GM12878 (cell line): ENCODE data around the gene PPP4C. TPM values are rescaled to one million over a fixed set of nuclear protein-coding genes. Genes with fewer than 3 reads are reported as not detected.

Experiments
- ATAC-seq: fragments of 200-7000 bp; cut with Tn5 transposase; 3 replicates; pipeline ENCODE4 v1.9.1; 2020; ENCODE audit warnings: mild to moderate bottlenecking, moderate library complexity
- BruUV-seq: library from RNA; stranded (reverse); fragments of 400-500 nt; replicated peaks from 2 replicates; lab custom pipeline; 2021; lab: Mats Ljungman, UMichigan
- CTCF ChIA-PET: fragments of 300-600 bp; sonication (Branson Sonifier 250); formaldehyde crosslinking; extraction: SDS; loops from one replicate; lab custom pipeline; 2021; ENCODE audit warnings: inconsistent platforms; lab: Yijun Ruan, JAX
- POLR2A ChIA-PET: fragments of 350-600 bp; formaldehyde crosslinking; extraction: SDS; loops from one replicate; lab custom pipeline; 2021; ENCODE audit warnings: inconsistent platforms; lab: Charles Lee
- RAD21 ChIA-PET: fragments of 300-600 bp; sonication (Branson Sonifier 250); formaldehyde crosslinking; loops from one replicate; lab custom pipeline; 2023; ENCODE audit warnings: antibody characterized with exemption; ENCODE audit not compliant: unreplicated experiment; lab: Charles Lee
- SMC1A ChIA-PET: fragments of 300-600 bp; sonication (Branson Sonifier 250); formaldehyde crosslinking; loops from one replicate; lab custom pipeline; 2023; ENCODE audit not compliant: unreplicated experiment, uncharacterized antibody; lab: Charles Lee
- DNase-seq: peaks from one replicate; pipeline ENCODE4 v3.0.0-alpha.2; 2011; ENCODE audit warnings: low read depth, low spot score
- FAIRE-seq: peaks from 3 replicates; lab custom pipeline; 2011; peaks lifted over from hg19 to GRCh38; lab: Jason Lieb, UNC
- H2AFZ ChIP-seq: 2 replicates; pipeline ENCODE4 v1.6.0; 2011; ENCODE audit warnings: low read depth, low read length, control low read depth; ENCODE audit not compliant: control insufficient read depth
- H3K27ac ChIP-seq: 2 replicates; pipeline ENCODE4 v1.5.1; 2011; ENCODE audit warnings: control low read depth; ENCODE audit not compliant: control insufficient read depth, insufficient read depth
- H3K27me3 ChIP-seq, 2 experiments: replicated peaks in 1 of 2; 2 replicates each; pipeline versions ENCODE4 v1.6.0 to v1.6.1; 2011; ENCODE audit warnings: low read length in 1 of 2; ENCODE audit not compliant: control insufficient read depth in 2 of 2, insufficient read depth in 2 of 2
- H3K36me3 ChIP-seq, 2 experiments: 2 replicates each; pipeline ENCODE4 v1.5.1; 2011; ENCODE audit warnings: low read length in 1 of 2; ENCODE audit not compliant: control insufficient read depth in 2 of 2, insufficient read depth in 2 of 2
- H3K4me1 ChIP-seq: 2 replicates; pipeline ENCODE4 v1.6.1; 2011; ENCODE audit warnings: mild to moderate bottlenecking, low read length, moderate library complexity, mixed read lengths; ENCODE audit not compliant: control insufficient read depth, insufficient read depth
- H3K4me2 ChIP-seq: 2 replicates; pipeline ENCODE4 v1.6.0; 2011; ENCODE audit warnings: control low read depth; ENCODE audit not compliant: control insufficient read depth, insufficient read depth
- H3K4me3 ChIP-seq: fragments of 200-600 bp; sonication (generic); 2 replicates; pipeline ENCODE4 v1.5.1; 2016
- H3K79me2 ChIP-seq: 2 replicates; pipeline ENCODE4 v1.6.0; 2011; ENCODE audit warnings: low read length; ENCODE audit not compliant: control insufficient read depth, insufficient read depth
- H3K9ac ChIP-seq: 2 replicates; pipeline ENCODE4 v1.8.0; 2011; ENCODE audit warnings: low read length, control low read depth, mixed read lengths; ENCODE audit not compliant: control insufficient read depth, insufficient read depth
- H3K9me3 ChIP-seq: replicated peaks from 3 replicates; pipeline ENCODE4 v1.5.1; 2011; ENCODE audit warnings: mild to moderate bottlenecking, low read length; ENCODE audit not compliant: control insufficient read depth, insufficient read depth
- H4K20me1 ChIP-seq: 2 replicates; pipeline ENCODE4 v1.6.0; 2011; ENCODE audit not compliant: control insufficient read depth, insufficient read depth
- HCFC1 ChIP-seq: fragments of 150-350 bp; IDR thresholded peaks from 2 replicates; pipeline ENCODE4 v1.6.1; 2014; ENCODE audit warnings: low read length
- HDAC2 ChIP-seq: fragments of 200-600 bp; sonication (generic); IDR thresholded peaks from 2 replicates; pipeline ENCODE4 v1.6.1; 2017
- JUND ChIP-seq: IDR thresholded peaks from 2 replicates; pipeline ENCODE4 v1.6.1; 2012; ENCODE audit warnings: low read depth, mild to moderate bottlenecking, low read length, improper control_type of control experiment, moderate library complexity
- NR2F1 ChIP-seq: fragments of 450-650 bp; conservative IDR thresholded peaks from 2 replicates; pipeline ENCODE4 v1.6.1; 2017; ENCODE audit warnings: mild to moderate bottlenecking
- PAX5 ChIP-seq: IDR thresholded peaks from 2 replicates; pipeline ENCODE4 v1.6.1; 2011; ENCODE audit warnings: low read depth, low read length, borderline replicate concordance
- RELA ChIP-seq: fragments of 450-650 bp; IDR thresholded peaks from 2 replicates; pipeline ENCODE4 v1.8.0; 2014; ENCODE audit warnings: borderline replicate concordance; ENCODE audit not compliant: partially characterized antibody
- RFX5 ChIP-seq: IDR thresholded peaks from 2 replicates; pipeline ENCODE4 v1.6.1; 2011; ENCODE audit warnings: low read depth, low read length, improper control_type of control experiment
- WGBS: methylation state at CpG from one replicate; pipeline ENCODE4 v1.1.6; 2016; ENCODE audit warnings: low lambda C conversion rate; ENCODE audit not compliant: insufficient replicate concordance, insufficient coverage; ENCODE audit errors: missing lambda C conversion rate; 5-methylcytosine and 5-hydroxymethylcytosine counted together
- in situ Hi-C: fragments of 300-500 bp; cut with MboI; formaldehyde crosslinking; loops from 9 replicates; pipeline ENCODE4 v1.14.3; 2018; ENCODE audit warnings: mixed read lengths
- intact Hi-C: fragments of 100-400 bp; cut with micrococcal nuclease; formaldehyde crosslinking; loops from one replicate; pipeline ENCODE4 v1.14.2; 2022; ENCODE audit not compliant: unreplicated experiment
- polyA plus RNA-seq, 11 experiments: library from polyadenylated mRNA; depleted of rRNA in 4 of 11; unstranded in 6 of 11; stranded (reverse) in 5 of 11; fragments of >200 nt; fragmentation: Nextera tagmentation in 4 of 11; fragmentation: Illumina TruSeq in 1 of 11; extraction: Ambion mirVana in 4 of 11; extraction: Trizol in 1 of 11; gene quantifications; 1 replicate in 1 of 11; 2 replicates in 10 of 11; pipeline versions ENCODE4 v1.2.1 to v1.2.3, GENCODE V29; 2011 to 2016; ENCODE audit warnings: inconsistent platforms in 2 of 11, missing spikeins in 2 of 11, low read depth in 1 of 11
- total RNA-seq, 4 experiments: library from RNA; depleted of rRNA in 3 of 4; stranded (reverse); fragments of >200 nt in 3 of 4; fragmentation: Illumina TruSeq in 1 of 4; extraction: Trizol in 1 of 4; gene quantifications; 2 replicates each; pipeline versions ENCODE4 v1.2.1 to v1.2.3, GENCODE V29; 2013 to 2021

The PPP4C gene
- total and polyA plus RNA-seq, 10 of the 15 experiments (the other 5 are each of a cell fraction or from before 2014, with no cell fraction given), result 2.7 to 240 (median 124) TPM

- WGBS, result 32% methylated on average over 11 of the region's 11 CpGs
- DNase-seq (no peak), FAIRE-seq (no peak), ATAC-seq (no peak)
- intact Hi-C loops (no loop called here), in situ Hi-C loops (no loop called here)
- BruUV-seq, result no TSS peak
- SMC1A ChIA-PET, result interaction anchor here (1.0 to 1.4 kb wide), 5 partner anchors 24 to 183 kb away, joined by 3 to 4 read pairs (median 3); no protein-coding TSS in a partner anchor
- Histone ChIP-seq H3K27me3 (peaks cover 6 to 14% of the 10 kb centered on the region in 2 experiments; a peak in 3 of 4 replicates), H3K9ac (no peak overlapping the region), H2AFZ (no peak overlapping the region), H3K27ac (no peak overlapping the region), H3K4me2 (no peak overlapping the region), H3K4me1 (peaks cover 13% of the 10 kb centered on the region), H3K9me3 (no peaks in the 10 kb centered on the region), H3K79me2 (no peaks in the 10 kb centered on the region), H4K20me1 (no peaks in the 10 kb centered on the region), H3K4me3 (no peak overlapping the region), H3K36me3 (no peaks in the 10 kb centered on the region)
- CTCF ChIA-PET, result interaction anchor here (0.7 to 2.3 kb wide), 24 partner anchors 9 to 331 kb away, joined by 3 to 21 read pairs (median 5); partner anchors contain the start of genes ALDOA, C16orf92, HIRIP3 and INO80E
- RAD21 ChIA-PET, result interaction anchor here (1.0 to 2.7 kb wide), 9 partner anchors 12 to 224 kb away, joined by 3 to 12 read pairs (median 6); partner anchors contain the start of genes ALDOA and ASPHD1
- POLR2A ChIA-PET, result no interaction called here
- TF ChIP-seq RFX5, result no peak
- no peak for TF ChIP-seq HCFC1
- TF ChIP-seq JUND, result no peak
- no peak for TF ChIP-seq PAX5
- TF ChIP-seq HDAC2, result no peak
- no peak for TF ChIP-seq NR2F1
- no peak for TF ChIP-seq RELA
These were observed 44.3 kb upstream of the PPP4C start for GRCh38 chr16:30031477-30031918.
